ENCODE results near the gene CCNF. TPM values are rescaled to one million over a fixed set of nuclear protein-coding genes. Genes with fewer than 3 reads are reported as not detected.

CCNF gene
- polyA plus RNA-seq, 3 donors, result 0.34 to 0.97 (median 0.68) TPM

GRCh38 chr16:2485811-2486507 lies 56.7 kb downstream of the CCNF start:
- peaks cover 45% of the 10 kb centered on the region for H3K4me1 Mint-ChIP-seq
- Histone ChIP-seq H3K4me3 (replicated peaks in 1 of 3; ENCODE audit: low read depth in 2 of 3, low read length in 3 of 3) (no peak overlapping the region), H3K79me2 (ENCODE audit: insufficient read depth, low read length) (peaks cover 51% of the 10 kb centered on the region), H3K4me1 (ENCODE audit: control insufficient read depth in 1 of 2, insufficient read depth in 2 of 2, low read length in 2 of 2) (peaks cover 29 to 33% of the 10 kb centered on the region in 2 donors), H3K9ac (ENCODE audit: insufficient read depth, low read length, poor library complexity, severe bottlenecking) (peak overlapping the region; percentile 49), H3K27me3 (ENCODE audit: control insufficient read depth in 2 of 2, insufficient read depth in 2 of 2, low read length in 2 of 2) (no peaks in the 10 kb centered on the region), H2AFZ (ENCODE audit: insufficient read depth, low read depth, low read length, poor library complexity, severe bottlenecking) (no peak overlapping the region), H4K20me1 (ENCODE audit: insufficient read depth, low read length) (peaks cover 15% of the 10 kb centered on the region), H3K4me2 (replicated peaks; ENCODE audit: extremely low read depth, low read length, poor library complexity, severe bottlenecking) (no peak overlapping the region), H3K9me3 (replicated peaks in 1 of 2; ENCODE audit: control insufficient read depth in 1 of 2, insufficient read depth in 1 of 2, low read length in 2 of 2) (no peaks in the 10 kb centered on the region), H3K36me3 (replicated peaks in 1 of 2; ENCODE audit: control insufficient read depth in 1 of 2, insufficient read depth in 2 of 2, low read length in 2 of 2) (peaks cover 0 to 10% of the 10 kb centered on the region in 2 donors), H3K27ac (ENCODE audit: low read depth in 1 of 2, low read length in 2 of 2) (no peak overlapping the region)
- H3K36me3 Mint-ChIP-seq, result peaks cover 28 to 40% of the 10 kb centered on the region in 2 donors
- peaks cover 0 to 2% (median 0%) of the 10 kb centered on the region in 7 donors for H3K9me3 Mint-ChIP-seq
- 68% methylated on average over 24 of the region's 33 CpGs for WGBS (ENCODE audit: insufficient coverage)
- no peak overlapping the region for H3K4me3 Mint-ChIP-seq
- DNase-seq, result no peak
- peak overlapping the region in 3 of 7 donors; percentile 45 to 67 (median 46) for H3K27ac Mint-ChIP-seq
- H3K27me3 Mint-ChIP-seq (ENCODE audit: low read depth in 3 of 3), result peaks cover 2 to 4% (median 4%) of the 10 kb centered on the region in 3 donors
- intact Hi-C loops (cut with micrococcal nuclease), result loop anchor here in 1 of 2 donors (5.0 kb wide), 1 partner anchor 144 kb away; the partner anchor contains the start of gene ABCA3
- TF ChIP-seq, protein P1, sequence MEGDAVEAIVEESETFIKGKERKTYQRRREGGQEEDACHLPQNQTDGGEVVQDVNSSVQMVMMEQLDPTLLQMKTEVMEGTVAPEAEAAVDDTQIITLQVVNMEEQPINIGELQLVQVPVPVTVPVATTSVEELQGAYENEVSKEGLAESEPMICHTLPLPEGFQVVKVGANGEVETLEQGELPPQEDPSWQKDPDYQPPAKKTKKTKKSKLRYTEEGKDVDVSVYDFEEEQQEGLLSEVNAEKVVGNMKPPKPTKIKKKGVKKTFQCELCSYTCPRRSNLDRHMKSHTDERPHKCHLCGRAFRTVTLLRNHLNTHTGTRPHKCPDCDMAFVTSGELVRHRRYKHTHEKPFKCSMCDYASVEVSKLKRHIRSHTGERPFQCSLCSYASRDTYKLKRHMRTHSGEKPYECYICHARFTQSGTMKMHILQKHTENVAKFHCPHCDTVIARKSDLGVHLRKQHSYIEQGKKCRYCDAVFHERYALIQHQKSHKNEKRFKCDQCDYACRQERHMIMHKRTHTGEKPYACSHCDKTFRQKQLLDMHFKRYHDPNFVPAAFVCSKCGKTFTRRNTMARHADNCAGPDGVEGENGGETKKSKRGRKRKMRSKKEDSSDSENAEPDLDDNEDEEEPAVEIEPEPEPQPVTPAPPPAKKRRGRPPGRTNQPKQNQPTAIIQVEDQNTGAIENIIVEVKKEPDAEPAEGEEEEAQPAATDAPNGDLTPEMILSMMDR (IDR thresholded peaks at IDR 0.05), result no peak

DNA sequence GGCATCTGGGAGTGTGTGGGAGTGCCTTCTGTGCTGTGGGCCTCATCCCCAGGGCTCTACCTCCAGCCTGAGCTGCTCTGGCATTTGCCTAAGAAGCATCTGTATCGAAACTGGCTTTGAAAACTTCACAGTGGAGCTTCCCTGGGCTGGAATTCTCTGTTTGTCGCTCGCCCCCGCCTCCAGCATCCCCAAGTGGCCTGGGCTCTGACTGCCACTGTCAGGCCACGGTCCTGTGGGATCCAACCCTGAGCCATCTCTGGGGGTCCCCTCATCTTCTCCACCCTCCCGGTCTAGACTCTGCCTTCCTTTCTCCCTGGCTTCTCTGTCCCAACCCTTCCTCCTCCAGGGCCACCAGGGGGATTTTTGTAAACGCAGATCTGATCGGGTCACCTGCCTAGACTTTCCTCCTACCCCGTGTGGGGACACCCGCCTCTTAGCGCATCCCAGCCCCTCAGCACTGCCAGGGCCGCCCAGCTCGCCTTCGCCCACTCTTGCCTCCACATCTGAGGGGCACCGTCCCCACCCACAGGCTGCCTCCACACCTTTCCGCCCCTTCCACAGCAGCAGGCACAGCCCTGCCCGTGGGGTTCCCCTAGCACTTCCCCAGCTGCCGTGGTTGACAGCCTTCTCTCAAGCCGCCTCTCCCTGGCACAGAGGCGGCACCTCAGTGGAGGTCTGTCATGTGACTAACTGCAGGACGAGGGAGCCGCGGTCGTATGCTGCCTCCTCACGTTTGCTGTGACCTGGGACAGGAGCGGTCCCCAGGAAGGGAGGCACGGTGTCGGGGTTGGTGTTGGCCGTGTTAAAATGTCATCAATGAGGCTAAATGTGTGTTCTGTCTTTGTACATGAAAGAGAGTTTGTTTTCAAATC lies 57.6 kb downstream of the CCNF start:
- Mint-ChIP-seq H3K4me3 (peak overlapping the region; percentile 66 to 86), H3K4me1 (peaks cover 44% of the 10 kb centered on the region), H3K27me3 (ENCODE audit: low read depth in 3 of 3) (peaks cover 2 to 4% (median 4%) of the 10 kb centered on the region in 3 donors), H3K9me3 (peaks cover 0 to 2% (median 0%) of the 10 kb centered on the region in 7 donors), H3K27ac (peak overlapping the region; percentile 80 to 93 (median 90)), H3K36me3 (peaks cover 22 to 33% of the 10 kb centered on the region in 2 donors)
- peaks cover 0 to 10% of the 10 kb centered on the region in 2 donors for H3K36me3 ChIP-seq (replicated peaks in 1 of 2; ENCODE audit: control insufficient read depth in 1 of 2, insufficient read depth in 2 of 2, low read length in 2 of 2)
- TF ChIP-seq, protein P1 (IDR thresholded peaks at IDR 0.05), result peak; percentile 37
- H3K27me3 ChIP-seq (ENCODE audit: control insufficient read depth in 2 of 2, insufficient read depth in 2 of 2, low read length in 2 of 2), result no peaks in the 10 kb centered on the region
- peak overlapping the region in 1 of 3 experiments; percentile 10 for H3K4me3 ChIP-seq (replicated peaks in 1 of 3; ENCODE audit: low read depth in 2 of 3, low read length in 3 of 3)
- 32% methylated on average over 28 of the region's 29 CpGs for WGBS (ENCODE audit: insufficient coverage)
- peaks cover 13% of the 10 kb centered on the region for H4K20me1 ChIP-seq (ENCODE audit: insufficient read depth, low read length)
- H3K4me1 ChIP-seq (ENCODE audit: control insufficient read depth in 1 of 2, insufficient read depth in 2 of 2, low read length in 2 of 2), result peaks cover 29 to 33% of the 10 kb centered on the region in 2 donors
- H3K4me2 ChIP-seq (replicated peaks; ENCODE audit: extremely low read depth, low read length, poor library complexity, severe bottlenecking), result peak overlapping the region; percentile 57
- no peaks in the 10 kb centered on the region for H3K9me3 ChIP-seq (replicated peaks in 1 of 2; ENCODE audit: control insufficient read depth in 1 of 2, insufficient read depth in 1 of 2, low read length in 2 of 2)
- H2AFZ ChIP-seq (ENCODE audit: insufficient read depth, low read depth, low read length, poor library complexity, severe bottlenecking), result peak overlapping the region; percentile 69
- peak overlapping the region; percentile 49 for H3K9ac ChIP-seq (ENCODE audit: insufficient read depth, low read length, poor library complexity, severe bottlenecking)
- H3K79me2 ChIP-seq (ENCODE audit: insufficient read depth, low read length), result peaks cover 46% of the 10 kb centered on the region
- intact Hi-C loops (cut with micrococcal nuclease), result loop anchor here in 1 of 2 donors (5.0 kb wide), 1 partner anchor 145 kb away; the partner anchor contains the start of gene ABCA3
- peak; percentile 79 to 88 (median 79) for DNase-seq
- H3K27ac ChIP-seq (ENCODE audit: low read depth in 1 of 2, low read length in 2 of 2), result peak overlapping the region; percentile 2 to 28

Data from CD14-positive monocyte (primary cell).